Right atrium auricular region (tissue), 2 donors: ENCODE data around the gene RAB29. TPM values are rescaled to one million over a fixed set of nuclear protein-coding genes. Genes with fewer than 3 reads are reported as not detected.
"Not testable (repeated sequence)": the region's sequence is repeated elsewhere in the genome, so short reads cannot be mapped to it uniquely, and the experiment has no call there.

Experiments
- DNase-seq: peaks from one replicate; pipeline ENCODE4 v3.0.0-alpha.2; 2019; ENCODE audit warnings: low spot score
- H3K27ac ChIP-seq, 2 donors: fragments of 200-600 bp; sonication (generic); 1 replicate in 1 of 2; 2 replicates in 1 of 2; pipeline ENCODE4 v1.5.1; 2016 to 2019
- H3K27me3 ChIP-seq, 2 donors: fragments of 200-600 bp; sonication (generic); one replicate each; pipeline versions ENCODE4 v1.5.1 to v1.6.0; 2017 to 2019
- H3K36me3 ChIP-seq: fragments of 200-600 bp; sonication (generic); one replicate; pipeline ENCODE4 v1.5.1; 2016
- H3K4me1 ChIP-seq, 2 donors: fragments of 200-600 bp; sonication (generic); one replicate each; pipeline versions ENCODE4 v1.5.1 to v1.6.0; 2017 to 2019
- H3K4me3 ChIP-seq, 2 donors: fragments of 200-600 bp; sonication (generic); 1 replicate in 1 of 2; 2 replicates in 1 of 2; pipeline ENCODE4 v1.5.1; 2017 to 2019; ENCODE audit warnings: mild to moderate bottlenecking in 1 of 2, moderate library complexity in 1 of 2
- H3K9me3 ChIP-seq, 2 donors: fragments of 200-600 bp; sonication (generic); one replicate each; pipeline ENCODE4 v1.5.1; 2019
- CTCF ChIP-seq, 2 donors: fragments of 200-600 bp; sonication (generic); IDR thresholded peaks; one replicate each; pipeline ENCODE4 v1.5.1; 2019; ENCODE audit warnings: antibody characterized with exemption in 2 of 2
- total RNA-seq, 2 donors: library from RNA; depleted of rRNA; stranded (reverse); fragments of >200 nt; gene quantifications; one replicate each; pipeline ENCODE4 v1.1.0, GENCODE V29; 2016

RAB29 gene
- 10 to 100 TPM; 17.7 to 18.6 TPM for total RNA-seq

GRCh38 chr1:205775015-205775716 lies at the start of gene RAB29:
Gene RAB29, minus strand, starts transcription at chr1:205775482. Its CDS starts 526 bp downstream, at chr1:205774956.
- H3K9me3 ChIP-seq, result no peaks in the 10 kb centered on the region
- H3K4me1 ChIP-seq, result peaks cover 0 to 9% of the 10 kb centered on the region in 2 donors
- no peak for TF ChIP-seq CTCF (IDR thresholded peaks at IDR 0.05)
- peak within 1 kb of the TSS; percentile 66 to 80 for H3K27ac ChIP-seq
- peaks cover 4% of the 10 kb centered on the region for H3K36me3 ChIP-seq
- DNase-seq, result peak; percentile 90
- no peaks in the 10 kb centered on the region for H3K27me3 ChIP-seq
- peak within 1 kb of the TSS; percentile 74 to 90 for H3K4me3 ChIP-seq

- Histone ChIP-seq H3K4me1 (peaks cover 0 to 19% of the 10 kb centered on the region in 2 donors), H3K27me3 (no peaks in the 10 kb centered on the region), H3K36me3 (no peaks in the 10 kb centered on the region), H3K4me3 (no peak overlapping the region), H3K9me3 (no peaks in the 10 kb centered on the region), H3K27ac (no peak overlapping the region)
- no peak for TF ChIP-seq CTCF (IDR thresholded peaks at IDR 0.05)
- DNase-seq, result no peak
Observed at GRCh38 chr1:205824180-205824579, 48.9 kb upstream of the RAB29 start.

GRCh38 chr1:205823260-205823659 lies 48.0 kb upstream of the RAB29 start:
- H3K27ac ChIP-seq, H3K9me3 ChIP-seq, H3K4me3 ChIP-seq, H3K27me3 ChIP-seq, DNase-seq, H3K36me3 ChIP-seq: not testable (repeated sequence)
- H3K4me1 ChIP-seq, result peaks cover 0 to 19% of the 10 kb centered on the region in 2 donors

- Histone ChIP-seq H3K9me3 (no peaks in the 10 kb centered on the region), H3K27me3 (no peaks in the 10 kb centered on the region), H3K4me3 (no peak overlapping the region), H3K36me3 (no peaks in the 10 kb centered on the region), H3K27ac (no peak overlapping the region), H3K4me1 (peaks cover 0 to 17% of the 10 kb centered on the region in 2 donors)
- no peak for TF ChIP-seq CTCF (IDR thresholded peaks at IDR 0.05)
- DNase-seq, result no peak
Observed at GRCh38 chr1:205822397-205822796, 47.1 kb upstream of the RAB29 start.

GRCh38 chr1:205817988-205818387 lies 42.7 kb upstream of the RAB29 start:
- TF ChIP-seq CTCF (IDR thresholded peaks at IDR 0.05), result no peak
- H3K27ac ChIP-seq, result no peak overlapping the region
- DNase-seq, result no peak
- no peaks in the 10 kb centered on the region for H3K27me3 ChIP-seq
- H3K4me3 ChIP-seq, result no peak overlapping the region
- H3K9me3 ChIP-seq, result no peaks in the 10 kb centered on the region
- peaks cover 0 to 10% of the 10 kb centered on the region in 2 donors for H3K4me1 ChIP-seq
- no peaks in the 10 kb centered on the region for H3K36me3 ChIP-seq

- Histone ChIP-seq H3K36me3 (no peaks in the 10 kb centered on the region), H3K9me3 (no peaks in the 10 kb centered on the region), H3K4me1 (peaks cover 0 to 11% of the 10 kb centered on the region in 2 donors), H3K27ac (no peak overlapping the region), H3K4me3 (no peak overlapping the region), H3K27me3 (no peaks in the 10 kb centered on the region)
- no peak for TF ChIP-seq CTCF (IDR thresholded peaks at IDR 0.05)
- DNase-seq, result no peak
Observed at GRCh38 chr1:205817364-205817763, 42.1 kb upstream of the RAB29 start.
